GM12873 (cell line): Measurements from ENCODE around the gene HOXB4.

Source experiments
- CTCF ChIP-seq: IDR thresholded peaks from 2 replicates; pipeline ENCODE4 v1.5.1; 2012; ENCODE audit warnings: low read depth, mild to moderate bottlenecking, moderate library complexity, low read length, control low read depth; ENCODE audit not compliant: insufficient read depth; ENCODE audit errors: missing control alignments

The HOXB4 gene

GRCh38 chr17:48570325-48571023 lies 7.7 kb downstream of the HOXB4 start:
- no peak for TF ChIP-seq CTCF

GRCh38 chr17:48569674-48570324 lies 8.4 kb downstream of the HOXB4 start:
- no peak for TF ChIP-seq CTCF

DNA sequence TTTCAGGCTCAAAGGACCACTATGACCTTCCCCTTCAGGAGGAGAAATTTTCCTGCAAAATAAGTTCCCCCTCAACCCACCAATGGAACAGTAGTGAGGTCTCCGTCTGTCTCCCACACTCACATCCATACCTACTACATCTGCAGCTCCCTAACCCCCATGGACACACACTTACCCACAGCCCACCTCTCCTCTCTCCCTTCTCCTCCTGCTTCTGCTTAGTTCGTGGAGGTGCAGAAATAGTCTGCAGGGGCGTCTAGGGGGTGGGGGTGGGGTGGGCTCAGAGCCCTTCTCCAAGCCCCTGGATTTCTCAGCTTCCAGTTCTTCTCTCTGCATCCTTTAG lies 8.9 kb downstream of the HOXB4 start:
- no peak for TF ChIP-seq CTCF

DNA sequence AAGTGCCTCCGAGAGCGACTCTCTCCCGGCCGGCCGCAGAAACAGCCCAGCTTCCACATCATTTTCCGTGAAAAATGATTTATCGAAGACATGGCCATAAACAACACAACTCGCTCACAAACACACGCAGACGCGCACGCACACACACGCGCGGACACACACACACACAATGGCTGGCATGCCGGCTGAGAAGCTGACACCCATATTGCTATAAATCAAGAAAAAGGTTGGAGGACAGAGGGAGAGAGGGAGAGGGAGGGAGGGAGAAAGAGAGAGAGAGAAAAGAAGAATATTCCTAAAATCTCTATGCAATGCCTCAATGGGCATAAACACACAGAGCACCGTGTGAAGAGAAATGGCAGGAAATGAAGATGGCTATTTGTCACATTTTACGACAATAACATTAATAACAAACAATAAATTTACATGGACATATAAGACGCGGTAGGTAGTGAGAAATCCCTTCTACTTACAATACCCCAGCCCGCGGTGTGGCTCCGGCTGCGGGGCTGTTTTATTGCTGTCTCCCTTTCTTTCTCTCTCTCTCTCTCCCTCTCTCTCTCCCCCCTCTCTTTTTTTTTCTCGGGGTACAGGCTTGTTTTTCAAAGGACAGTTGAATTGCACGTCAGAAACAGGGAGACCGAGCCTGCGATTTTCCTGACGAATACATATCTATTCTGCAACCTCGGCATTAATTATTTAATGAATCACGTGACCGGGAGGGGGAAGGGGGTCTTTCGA lies 9.5 kb downstream of the HOXB4 start:
- TF ChIP-seq CTCF: no peak

- no peak for TF ChIP-seq CTCF
These were observed 10.3 kb downstream of the HOXB4 start for GRCh38 chr17:48567646-48568354.

DNA sequence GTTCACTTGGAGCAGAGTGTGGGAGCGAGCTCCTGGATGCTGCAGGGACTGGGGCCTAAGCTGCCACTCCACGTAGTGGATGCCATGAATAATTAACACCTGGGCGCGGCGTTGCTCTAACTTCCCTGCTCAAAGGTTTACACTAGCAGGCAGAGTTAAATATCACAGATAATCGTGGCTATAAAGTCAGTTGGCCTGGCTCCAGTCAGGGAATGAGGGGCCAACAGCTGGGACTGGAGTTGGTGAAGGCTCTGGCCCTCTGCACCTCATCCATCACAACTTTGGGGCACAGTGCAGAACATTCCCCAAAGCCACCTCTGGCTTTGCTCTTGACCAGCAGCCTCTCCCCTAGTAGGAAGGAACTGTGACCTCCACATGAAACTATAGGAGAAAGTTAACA lies 10.9 kb downstream of the HOXB4 start:
- no peak for TF ChIP-seq CTCF

DNA sequence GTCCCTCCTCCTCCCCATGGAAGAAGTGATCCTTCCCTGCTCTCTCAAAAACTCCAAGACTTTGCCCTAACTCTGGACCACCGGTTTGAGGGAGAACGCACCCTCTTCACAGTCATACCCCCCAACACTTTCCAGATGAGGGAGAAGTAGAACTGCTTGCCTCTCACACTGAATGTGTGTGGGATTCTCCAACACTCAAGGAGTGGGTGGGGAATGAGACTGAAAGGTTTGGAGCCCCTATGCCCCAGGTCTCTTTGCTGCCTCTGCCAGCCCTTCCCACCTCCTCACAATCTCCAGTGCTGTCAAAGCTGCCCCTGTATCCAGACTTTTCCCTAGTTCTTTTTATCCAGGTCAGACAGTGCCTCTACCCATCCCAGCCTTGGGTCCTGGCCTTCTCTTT lies 11.4 kb downstream of the HOXB4 start:
- TF ChIP-seq CTCF: no peak
